A549 (cell line): Measurements from ENCODE around the gene TRABD2B. TPM values are rescaled to one million over a fixed set of nuclear protein-coding genes. Genes with fewer than 3 reads are reported as not detected.

ENCODE experiments used
- ATAC-seq, 2 experiments: fragments of 200-7000 bp in 1 of 2; fragments of >200 bp in 1 of 2; cut with Nextera tagmentation in 1 of 2; cut with Tn5 transposase in 1 of 2; 3 replicates each; pipeline versions ENCODE4 v1.8.0 to v1.9.1; 2018 to 2020; ENCODE audit warnings: mild to moderate bottlenecking in 1 of 2, moderate library complexity in 1 of 2
- CTCF ChIA-PET: fragments of 300-600 bp; sonication (Branson Sonifier 250); formaldehyde crosslinking; extraction: SDS; loops from one replicate; lab custom pipeline; 2021; ENCODE audit warnings: antibody characterized with exemption, inconsistent platforms; lab: Yijun Ruan, JAX
- POLR2A ChIA-PET: fragments of 350-600 bp; formaldehyde crosslinking; extraction: SDS; loops from one replicate; lab custom pipeline; 2021; ENCODE audit warnings: antibody characterized with exemption, inconsistent platforms; lab: Yijun Ruan, JAX
- DNase-seq, 2 experiments: peaks; one replicate each; pipeline versions ENCODE4 v3.0.0 to v3.0.0-alpha.2; 2011 to 2016; ENCODE audit warnings: low read depth in 1 of 2, low spot score in 1 of 2
- FAIRE-seq: peaks from 2 replicates; lab custom pipeline; 2011; peaks lifted over from hg19 to GRCh38; lab: Jason Lieb, UNC
- H3K27ac ChIP-seq, 2 experiments: fragments of >200 bp; sonication (Bioruptor Twin); formaldehyde crosslinking; 3 replicates each; pipeline ENCODE4 v1.5.1; 2016 to 2017
- H3K4me1 ChIP-seq: fragments of >200 bp; sonication (Bioruptor Twin); formaldehyde crosslinking; 3 replicates; pipeline ENCODE4 v1.6.1; 2016
- H3K4me2 ChIP-seq: fragments of >200 bp; sonication (Bioruptor Twin); formaldehyde crosslinking; 3 replicates; pipeline ENCODE4 v1.6.1; 2016
- H3K4me3 ChIP-seq: fragments of >200 bp; sonication (Bioruptor Twin); formaldehyde crosslinking; 3 replicates; pipeline ENCODE4 v1.5.1; 2016
- H3K9me3 ChIP-seq: fragments of >200 bp; sonication (Bioruptor Twin); formaldehyde crosslinking; 3 replicates; pipeline ENCODE4 v1.6.1; 2016
- BHLHE40 ChIP-seq: IDR thresholded peaks from 2 replicates; pipeline ENCODE4 v1.6.1; 2012; ENCODE audit warnings: low read depth, low read length, inconsistent platforms
- CBX8 ChIP-seq: fragments of 200-600 bp; sonication (generic); IDR thresholded peaks from 2 replicates; pipeline ENCODE4 v1.6.1; 2016
- E2F6 ChIP-seq: IDR thresholded peaks from 2 replicates; pipeline ENCODE4 v1.6.1; 2012; ENCODE audit warnings: low read depth, borderline replicate concordance
- ELK1 ChIP-seq: fragments of 150-350 bp; IDR thresholded peaks from 2 replicates; pipeline ENCODE4 v1.6.1; 2014; ENCODE audit warnings: low read depth, mild to moderate bottlenecking, low read length
- EP300 ChIP-seq, 2 experiments: fragments of >200 bp; sonication (Bioruptor Twin); formaldehyde crosslinking; IDR thresholded peaks; 2 replicates in 1 of 2; 3 replicates in 1 of 2; pipeline ENCODE4 v1.6.1; 2016 to 2017
- ESRRA ChIP-seq: fragments of 150-350 bp; IDR thresholded peaks from 2 replicates; pipeline ENCODE4 v1.6.1; 2014; ENCODE audit warnings: mild to moderate bottlenecking, low read length, borderline replicate concordance
- FOSB ChIP-seq: fragments of 250-450 bp; sonication (Bioruptor Pico); IDR thresholded peaks from 2 replicates; pipeline ENCODE4 v1.5.0; 2020; ENCODE audit warnings: mild to moderate bottlenecking, moderate library complexity
- FOSL2 ChIP-seq, 2 experiments: fragments of 450-650 bp in 1 of 2; fragments of >200 bp in 1 of 2; sonication (Bioruptor Twin) in 1 of 2; formaldehyde crosslinking; IDR thresholded peaks; 2 replicates each; pipeline versions ENCODE4 v1.5.0 to v1.6.1; 2016 to 2020; ENCODE audit warnings: mild to moderate bottlenecking in 1 of 2, moderate library complexity in 1 of 2
- FOXS1 ChIP-seq: fragments of 250-450 bp; sonication (Bioruptor Pico); IDR thresholded peaks from 2 replicates; pipeline ENCODE4 v1.5.0; 2020; ENCODE audit warnings: mild to moderate bottlenecking, moderate library complexity
- HEYL ChIP-seq: fragments of 250-450 bp; sonication (Bioruptor Pico); IDR thresholded peaks from 2 replicates; pipeline ENCODE4 v1.8.0; 2021; ENCODE audit warnings: mild to moderate bottlenecking, moderate library complexity
- HOXA7 ChIP-seq: fragments of 250-450 bp; sonication (Bioruptor Pico); IDR thresholded peaks from 2 replicates; pipeline ENCODE4 v1.5.0; 2020; ENCODE audit warnings: mild to moderate bottlenecking, moderate library complexity
- HOXB13 ChIP-seq: fragments of 250-450 bp; sonication (Bioruptor Pico); IDR thresholded peaks from 2 replicates; pipeline ENCODE4 v1.5.0; 2020; ENCODE audit warnings: low read depth, mild to moderate bottlenecking, moderate library complexity
- HOXB5 ChIP-seq: fragments of 250-450 bp; sonication (Bioruptor Pico); IDR thresholded peaks from 2 replicates; pipeline ENCODE4 v1.5.0; 2020; ENCODE audit warnings: mild to moderate bottlenecking, moderate library complexity
- KDM1A ChIP-seq: fragments of 200-600 bp; sonication (generic); IDR thresholded peaks from 2 replicates; pipeline ENCODE4 v1.6.1; 2016; ENCODE audit warnings: low read depth, mild to moderate bottlenecking
- KDM5A ChIP-seq: fragments of 200-600 bp; sonication (generic); IDR thresholded peaks from 2 replicates; pipeline ENCODE4 v1.6.1; 2016; ENCODE audit warnings: antibody characterized with exemption, mild to moderate bottlenecking
- MAFK ChIP-seq: fragments of 450-650 bp; IDR thresholded peaks from 2 replicates; pipeline ENCODE4 v1.6.1; 2014; ENCODE audit not compliant: partially characterized antibody
- MYC ChIP-seq: IDR thresholded peaks from 2 replicates; pipeline ENCODE4 v1.6.1; 2012; ENCODE audit warnings: mild to moderate bottlenecking, inconsistent platforms, low read length, improper control_type of control experiment, borderline replicate concordance
- NFE2L2 ChIP-seq: fragments of 150-350 bp; conservative IDR thresholded peaks from 2 replicates; pipeline ENCODE4 v1.6.1; 2014; ENCODE audit warnings: low read length
- NPAS2 ChIP-seq: fragments of 250-450 bp; sonication (Bioruptor Pico); IDR thresholded peaks from 2 replicates; pipeline ENCODE4 v1.8.0; 2022; ENCODE audit warnings: mild to moderate bottlenecking, moderate library complexity, borderline replicate concordance
- NR3C1 ChIP-seq: fragments of >200 bp; sonication (Bioruptor Twin); formaldehyde crosslinking; IDR thresholded peaks from 3 replicates; pipeline ENCODE4 v1.6.1; 2017
- PHF8 ChIP-seq: fragments of 200-600 bp; sonication (generic); IDR thresholded peaks from 2 replicates; pipeline ENCODE4 v1.6.1; 2016; ENCODE audit warnings: low read depth, mild to moderate bottlenecking, antibody characterized with exemption, moderate library complexity, borderline replicate concordance
- RARB ChIP-seq: fragments of 250-450 bp; sonication (Bioruptor Pico); IDR thresholded peaks from 2 replicates; pipeline ENCODE4 v1.8.0; 2021; ENCODE audit warnings: mild to moderate bottlenecking, moderate library complexity
- REST ChIP-seq: fragments of 200-600 bp; sonication (generic); IDR thresholded peaks from 2 replicates; pipeline ENCODE4 v1.6.1; 2016; ENCODE audit warnings: antibody characterized with exemption, mild to moderate bottlenecking, moderate library complexity
- RNF2 ChIP-seq: fragments of 200-600 bp; sonication (generic); IDR thresholded peaks from 2 replicates; pipeline ENCODE4 v1.6.1; 2016; ENCODE audit warnings: low read depth, mild to moderate bottlenecking, antibody characterized with exemption, moderate library complexity, borderline replicate concordance
- SREBF2 ChIP-seq: fragments of 450-650 bp; IDR thresholded peaks from 2 replicates; pipeline ENCODE4 v1.6.1; 2014; ENCODE audit warnings: mild to moderate bottlenecking, moderate library complexity
- TFCP2L1 ChIP-seq: fragments of 250-450 bp; sonication (Bioruptor Pico); IDR thresholded peaks from 2 replicates; pipeline ENCODE4 v1.5.0; 2021; ENCODE audit warnings: mild to moderate bottlenecking
- TP53 ChIP-seq: fragments of 250-450 bp; sonication (Bioruptor Pico); IDR thresholded peaks from 2 replicates; pipeline ENCODE4 v1.5.0; 2021; ENCODE audit warnings: mild to moderate bottlenecking, moderate library complexity
- USF2 ChIP-seq: fragments of 450-650 bp; IDR thresholded peaks from 2 replicates; pipeline ENCODE4 v1.6.1; 2014; ENCODE audit warnings: antibody characterized with exemption
- ZC3H11A ChIP-seq: fragments of 450-650 bp; IDR thresholded peaks from 2 replicates; pipeline ENCODE4 v1.6.1; 2014; ENCODE audit warnings: antibody characterized with exemption, mild to moderate bottlenecking
- ZFP36 ChIP-seq: fragments of 450-650 bp; IDR thresholded peaks from 2 replicates; pipeline ENCODE4 v1.6.1; 2014; ENCODE audit warnings: borderline replicate concordance; ENCODE audit not compliant: partially characterized antibody
- ZNF302 ChIP-seq: fragments of 250-450 bp; sonication (Bioruptor Pico); IDR thresholded peaks from 2 replicates; pipeline ENCODE4 v1.9.0; 2021; ENCODE audit warnings: inconsistent platforms, mild to moderate bottlenecking, moderate library complexity
- WGBS: methylation state at CpG from one replicate; pipeline ENCODE4 v1.1.6; 2017; ENCODE audit errors: missing lambda C conversion rate; 5-methylcytosine and 5-hydroxymethylcytosine counted together
- polyA plus RNA-seq, 4 experiments: library from polyadenylated mRNA; depleted of rRNA in 3 of 4; stranded (reverse); fragments of >200 nt; fragmentation: RNase III in 1 of 4; extraction: RNeasy Plus Mini Kit Qiagen cat#74134 plus additional on column Dnase treatment in 1 of 4; gene quantifications; 2 replicates in 3 of 4; 3 replicates in 1 of 4; pipeline ENCODE4 v1.2.3, GENCODE V29; 2011 to 2017

Gene TRABD2B
- polyA plus RNA-seq, 2 of the 4 experiments (the other 2 are of a cell fraction) = 0.04 to 0.21 TPM

- FAIRE-seq (no peak), ATAC-seq (no peak), DNase-seq (no peak)
- CTCF ChIA-PET = interaction anchor here (1.2 kb wide), 1 partner anchor 66 kb away, joined by 3 read pairs; no protein-coding TSS in a partner anchor
- H3K27ac ChIP-seq = no peak overlapping the region
- POLR2A ChIA-PET = no interaction called here
- 52% methylated on average over 6 of the region's 7 CpGs for WGBS
- H3K4me1 ChIP-seq = no peaks in the 10 kb centered on the region
- H3K4me3 ChIP-seq = no peak overlapping the region
- no peak overlapping the region for H3K4me2 ChIP-seq
- no peaks in the 10 kb centered on the region for H3K9me3 ChIP-seq
- TF ChIP-seq FOXS1 (CRISPR knock-in tag) (no peak), KDM1A (no peak), EP300 (IDR thresholded peaks at IDR 0.05) (no peak), ZNF302 (CRISPR knock-in tag) (no peak), KDM5A (no peak), HOXA7 (CRISPR knock-in tag) (no peak), USF2 (no peak), ESRRA (no peak), RARB (CRISPR knock-in tag) (no peak), FOSB (CRISPR knock-in tag) (no peak), NR3C1 (no peak), NPAS2 (CRISPR knock-in tag) (no peak), ZC3H11A (no peak), HOXB5 (CRISPR knock-in tag) (no peak), FOSL2 (IDR thresholded peaks at IDR 0.05) (no peak), FOSL2 (CRISPR knock-in tag; IDR thresholded peaks at IDR 0.05) (no peak), TFCP2L1 (CRISPR knock-in tag) (no peak)
These were observed 205.1 kb downstream of the TRABD2B start for GRCh38 chr1:47791879-47792608.

GRCh38 chr1:47788761-47789160 lies 208.4 kb downstream of the TRABD2B start:
- TF ChIP-seq ELK1 = no peak
- no peak for TF ChIP-seq RARB (CRISPR knock-in tag)
- no peak for TF ChIP-seq PHF8
- TF ChIP-seq ZC3H11A = no peak
- TF ChIP-seq BHLHE40 = no peak
- no peak for TF ChIP-seq REST
- no peak for TF ChIP-seq SREBF2
- TF ChIP-seq NFE2L2 = no peak
- no peak for TF ChIP-seq MYC
- no peak for TF ChIP-seq HOXA7 (CRISPR knock-in tag)
- no peak for TF ChIP-seq HOXB13
- TF ChIP-seq TP53 (CRISPR knock-in tag) = no peak
- TF ChIP-seq ZFP36 = no peak
- no peak for TF ChIP-seq MAFK
- TF ChIP-seq HEYL (CRISPR knock-in tag) = no peak
- TF ChIP-seq TFCP2L1 (CRISPR knock-in tag) = no peak
- no peak for TF ChIP-seq KDM5A
- TF ChIP-seq CBX8 = no peak
- TF ChIP-seq RNF2 = no peak
- no peak for TF ChIP-seq E2F6
- Histone ChIP-seq H3K4me2 (no peak overlapping the region), H3K4me3 (no peak overlapping the region), H3K9me3 (no peaks in the 10 kb centered on the region), H3K27ac (no peak overlapping the region), H3K4me1 (no peaks in the 10 kb centered on the region)
- no peak for ATAC-seq
- ChIA-PET POLR2A (no interaction called here), CTCF (no interaction called here)
- no peak for DNase-seq
- WGBS = 51% methylated on average over 4 of the region's 4 CpGs
- no peak for FAIRE-seq
